Cardiac fibroblast (primary cell): ENCODE results near the gene PABPN1L.

Experiments used
- DNase-seq, 2 donors: peaks; one replicate each; pipeline versions ENCODE4 v3.0.0 to v3.0.0-alpha.2; 2010; ENCODE audit warnings: low read depth in 2 of 2
- H3K4me3 ChIP-seq, 2 donors: replicated peaks in 1 of 2; 1 replicate in 1 of 2; 2 replicates in 1 of 2; pipeline ENCODE4 v1.5.1; 2011; ENCODE audit warnings: low read depth in 2 of 2, low read length in 2 of 2, mild to moderate bottlenecking in 2 of 2, moderate library complexity in 1 of 2
- TF ChIP-seq, protein P1 (sequence below): IDR thresholded peaks from one replicate; pipeline ENCODE4 v1.5.1; 2011; ENCODE audit warnings: low read depth, mild to moderate bottlenecking, low read length, inconsistent platforms

PABPN1L gene

DNA sequence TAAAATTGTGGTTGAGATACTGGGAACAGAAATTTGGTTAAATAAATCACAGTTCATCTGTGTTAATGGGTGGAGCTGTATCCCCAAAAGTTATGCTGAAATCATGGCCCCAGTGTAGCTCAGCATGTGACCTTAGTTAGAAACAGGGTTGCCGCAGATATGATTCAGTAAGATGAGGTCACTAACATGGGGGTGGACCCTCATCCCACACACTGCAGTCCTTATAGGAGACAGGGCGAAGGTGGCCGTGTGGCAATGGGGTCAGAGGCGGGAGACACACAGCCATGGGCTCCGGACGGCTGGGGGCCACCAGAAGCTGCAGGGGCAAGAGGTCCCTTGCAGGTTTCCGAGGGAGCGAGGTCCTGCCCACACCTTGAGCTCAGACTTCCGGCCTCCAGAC, 20.4 kb downstream of the PABPN1L start:
- TF ChIP-seq, protein P1, sequence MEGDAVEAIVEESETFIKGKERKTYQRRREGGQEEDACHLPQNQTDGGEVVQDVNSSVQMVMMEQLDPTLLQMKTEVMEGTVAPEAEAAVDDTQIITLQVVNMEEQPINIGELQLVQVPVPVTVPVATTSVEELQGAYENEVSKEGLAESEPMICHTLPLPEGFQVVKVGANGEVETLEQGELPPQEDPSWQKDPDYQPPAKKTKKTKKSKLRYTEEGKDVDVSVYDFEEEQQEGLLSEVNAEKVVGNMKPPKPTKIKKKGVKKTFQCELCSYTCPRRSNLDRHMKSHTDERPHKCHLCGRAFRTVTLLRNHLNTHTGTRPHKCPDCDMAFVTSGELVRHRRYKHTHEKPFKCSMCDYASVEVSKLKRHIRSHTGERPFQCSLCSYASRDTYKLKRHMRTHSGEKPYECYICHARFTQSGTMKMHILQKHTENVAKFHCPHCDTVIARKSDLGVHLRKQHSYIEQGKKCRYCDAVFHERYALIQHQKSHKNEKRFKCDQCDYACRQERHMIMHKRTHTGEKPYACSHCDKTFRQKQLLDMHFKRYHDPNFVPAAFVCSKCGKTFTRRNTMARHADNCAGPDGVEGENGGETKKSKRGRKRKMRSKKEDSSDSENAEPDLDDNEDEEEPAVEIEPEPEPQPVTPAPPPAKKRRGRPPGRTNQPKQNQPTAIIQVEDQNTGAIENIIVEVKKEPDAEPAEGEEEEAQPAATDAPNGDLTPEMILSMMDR, result no peak
- H3K4me3 ChIP-seq, result no peak overlapping the region
- peak in 1 of 2 donors; percentile 29 for DNase-seq

DNA sequence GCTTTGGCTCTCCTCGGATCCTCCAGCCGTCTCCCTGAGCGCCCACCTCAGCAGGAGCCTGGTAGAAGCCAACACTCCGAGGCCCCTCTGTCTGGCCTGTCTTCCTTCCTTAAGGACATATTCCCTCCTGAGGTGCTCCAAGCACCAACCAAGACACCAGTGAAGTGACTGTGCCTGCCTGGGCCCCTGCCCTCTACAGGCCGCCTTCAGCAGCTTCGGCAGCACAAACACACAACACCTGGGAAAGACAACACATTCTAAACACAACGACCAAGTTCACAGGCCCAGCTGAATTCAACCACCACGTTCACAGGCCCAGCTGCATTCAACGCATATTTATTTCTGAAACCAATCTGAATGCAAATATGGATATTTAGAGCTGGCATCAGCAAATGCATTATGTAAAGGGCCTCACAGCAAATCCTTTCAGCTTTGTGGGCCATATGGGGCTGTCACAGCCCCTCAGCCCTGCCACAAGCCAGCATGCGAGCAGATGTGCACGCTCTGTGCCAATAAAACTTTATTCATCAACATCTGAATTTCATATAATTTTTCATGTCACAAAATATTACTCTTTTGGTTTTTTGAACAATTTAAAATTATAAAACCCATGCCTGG, 21.9 kb downstream of the PABPN1L start:
- TF ChIP-seq, protein P1, result no peak
- DNase-seq, result no peak
- H3K4me3 ChIP-seq, result no peak overlapping the region

DNA sequence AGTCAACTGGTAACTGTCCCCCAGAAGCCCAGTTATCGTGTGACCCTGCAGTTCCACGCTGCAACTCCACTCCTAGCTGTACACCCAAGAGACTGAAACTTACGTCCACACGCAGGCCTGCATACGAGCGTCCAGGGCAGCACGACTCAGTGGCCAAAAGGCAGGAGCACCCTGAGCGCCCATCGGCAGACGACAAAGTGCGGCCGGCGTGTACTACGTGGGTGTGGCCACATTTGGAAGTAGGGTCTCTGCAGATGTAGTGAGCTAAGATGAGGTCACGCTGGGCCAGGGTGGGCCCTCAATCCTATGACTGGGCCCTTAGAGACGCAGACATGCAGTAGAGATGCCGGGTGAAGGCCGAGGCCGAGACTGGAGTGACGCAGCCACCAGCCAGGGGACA, 23.2 kb downstream of the PABPN1L start:
- TF ChIP-seq, protein P1, result no peak
- DNase-seq, result no peak
- no peak overlapping the region for H3K4me3 ChIP-seq

DNA sequence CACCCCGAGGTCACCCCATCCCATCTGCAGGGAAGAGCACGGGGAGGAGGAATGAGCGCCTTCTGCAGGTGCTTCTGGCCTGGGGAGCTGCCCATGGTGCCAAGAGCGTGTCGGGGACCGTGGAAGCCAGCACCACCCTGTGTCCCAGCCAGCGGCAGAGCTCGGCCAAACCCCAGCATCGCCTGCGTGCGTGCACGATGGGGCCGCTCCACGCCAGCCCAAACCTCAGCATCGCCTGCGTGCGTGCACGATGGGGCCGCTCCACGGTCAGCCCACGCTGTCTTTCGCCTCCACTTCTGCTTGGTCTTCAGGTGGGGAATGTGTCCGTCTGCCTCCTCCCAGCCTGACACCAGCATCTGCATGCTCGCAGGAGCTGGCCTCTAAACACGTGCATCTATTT, 23.7 kb downstream of the PABPN1L start:
- TF ChIP-seq, protein P1, result no peak
- no peak overlapping the region for H3K4me3 ChIP-seq
- no peak for DNase-seq

- TF ChIP-seq, protein P1, result no peak
Measured at GRCh38 chr16:88842308-88842756, 24.1 kb downstream of the PABPN1L start.

DNA sequence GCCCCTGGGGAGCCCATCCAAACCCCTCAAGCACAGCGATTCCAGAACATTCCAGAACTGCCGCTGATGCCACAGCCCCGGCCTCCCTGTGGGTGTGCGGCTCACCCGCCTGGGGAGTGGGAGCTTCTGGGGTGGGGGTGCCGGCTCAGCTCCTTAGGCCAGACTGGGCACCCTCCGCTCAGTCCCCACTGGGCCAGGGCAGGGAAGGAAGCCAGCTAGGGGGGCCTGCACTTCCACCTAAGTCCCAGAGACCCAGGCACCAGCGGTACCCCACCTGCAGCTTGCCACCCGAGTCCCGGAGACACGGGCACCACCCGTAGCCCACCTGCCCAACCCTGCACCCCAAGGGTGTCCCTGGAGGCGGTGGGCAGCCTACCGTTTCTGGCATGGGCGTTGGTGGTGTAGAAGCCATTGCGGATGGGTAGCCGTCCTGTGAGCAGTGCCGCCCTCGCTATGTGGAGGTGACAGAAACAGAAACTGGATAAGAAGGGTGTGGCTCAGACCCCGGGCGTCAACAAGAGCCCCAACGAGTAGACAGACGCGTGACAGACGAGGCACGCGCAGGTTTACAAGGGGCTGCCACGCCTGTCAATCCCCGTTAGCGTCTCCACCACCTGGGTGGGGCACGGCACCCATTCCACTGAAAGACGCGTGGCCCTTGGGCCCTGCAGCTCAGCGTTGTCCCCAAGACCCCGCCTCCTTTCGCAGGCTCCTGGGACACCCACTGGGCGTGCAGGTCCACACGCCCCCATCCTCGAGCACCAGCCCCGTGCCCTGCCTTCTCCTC, 24.7 kb downstream of the PABPN1L start:
- TF ChIP-seq, protein P1, result no peak
- DNase-seq, result no peak
- no peak overlapping the region for H3K4me3 ChIP-seq

More at GRCh38 chr16:88842308-88842756, 24.1 kb downstream of the PABPN1L start:
- H3K4me3 ChIP-seq, result no peak overlapping the region
- no peak for DNase-seq
